ENCODE measurements around the gene MAPK14. TPM values are rescaled to one million over a fixed set of nuclear protein-coding genes. Genes with fewer than 3 reads are reported as not detected.
A peak's percentile ranks its signal among the peaks of the same experiment; 100 is the strongest.

The MAPK14 gene
- total RNA-seq, 1 experiment from 2014 or later, result 60.9 TPM

DNA sequence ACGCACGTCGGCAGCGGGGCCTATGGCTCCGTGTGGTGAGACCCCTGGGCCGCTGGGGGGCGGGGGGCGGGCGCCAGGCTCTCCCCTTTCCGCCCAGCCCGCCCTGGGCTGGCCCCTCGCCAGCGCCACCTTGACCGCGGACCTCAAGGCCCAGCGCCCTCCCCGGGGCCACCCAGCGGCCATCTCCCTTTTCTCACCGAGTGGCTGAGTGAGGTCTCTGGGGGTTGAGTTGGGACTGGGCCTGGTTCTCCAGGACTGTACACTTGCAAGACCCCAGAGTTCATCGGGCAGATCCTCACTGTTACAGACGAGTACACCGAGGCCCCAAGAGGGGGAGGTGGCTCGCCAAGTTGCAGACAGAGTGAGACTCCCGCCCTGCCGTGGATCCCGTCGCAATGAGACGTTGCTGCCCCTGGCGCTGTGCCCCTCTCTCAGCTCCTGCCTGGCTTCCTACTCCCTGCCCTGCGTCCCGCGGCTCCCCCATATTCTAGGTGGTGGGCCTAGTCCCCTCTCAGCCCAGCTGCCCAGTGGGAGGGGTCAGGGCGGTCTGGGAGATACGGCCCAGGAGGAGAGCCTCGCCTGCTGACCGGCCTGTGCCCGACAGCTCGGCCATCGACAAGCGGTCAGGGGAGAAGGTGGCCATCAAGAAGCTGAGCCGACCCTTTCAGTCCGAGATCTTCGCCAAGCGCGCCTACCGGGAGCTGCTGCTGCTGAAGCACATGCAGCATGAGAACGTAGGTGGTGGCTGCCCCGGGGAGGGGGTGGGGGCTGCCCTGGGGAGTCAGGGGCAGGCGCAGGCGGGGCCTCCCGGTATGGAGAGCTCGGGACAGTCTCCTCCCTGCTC, 103.3 kb downstream of the MAPK14 start:
- BruUV-seq (replicated peaks), result no TSS peak
- Mint-ChIP-seq H3K27ac (ENCODE audit: unreplicated experiment) (peak overlapping the region; percentile 59), H3K36me3 (ENCODE audit: insufficient read depth, unreplicated experiment) (peaks cover 29% of the 10 kb centered on the region), H3K4me3 (ENCODE audit: low read depth, unreplicated experiment) (peak overlapping the region; percentile 72), H3K9me3 (ENCODE audit: low read depth, unreplicated experiment) (no peaks in the 10 kb centered on the region), H3K27me3 (ENCODE audit: unreplicated experiment) (no peaks in the 10 kb centered on the region), H3K4me1 (ENCODE audit: low read depth, unreplicated experiment) (peaks cover 41% of the 10 kb centered on the region)
- intact Hi-C loops (cut with micrococcal nuclease; ENCODE audit: unreplicated experiment), result loop anchor here (2.0 kb wide), 1 partner anchor 66 kb away; the partner anchor contains the start of gene BRPF3
- TF ChIP-seq, protein P1, sequence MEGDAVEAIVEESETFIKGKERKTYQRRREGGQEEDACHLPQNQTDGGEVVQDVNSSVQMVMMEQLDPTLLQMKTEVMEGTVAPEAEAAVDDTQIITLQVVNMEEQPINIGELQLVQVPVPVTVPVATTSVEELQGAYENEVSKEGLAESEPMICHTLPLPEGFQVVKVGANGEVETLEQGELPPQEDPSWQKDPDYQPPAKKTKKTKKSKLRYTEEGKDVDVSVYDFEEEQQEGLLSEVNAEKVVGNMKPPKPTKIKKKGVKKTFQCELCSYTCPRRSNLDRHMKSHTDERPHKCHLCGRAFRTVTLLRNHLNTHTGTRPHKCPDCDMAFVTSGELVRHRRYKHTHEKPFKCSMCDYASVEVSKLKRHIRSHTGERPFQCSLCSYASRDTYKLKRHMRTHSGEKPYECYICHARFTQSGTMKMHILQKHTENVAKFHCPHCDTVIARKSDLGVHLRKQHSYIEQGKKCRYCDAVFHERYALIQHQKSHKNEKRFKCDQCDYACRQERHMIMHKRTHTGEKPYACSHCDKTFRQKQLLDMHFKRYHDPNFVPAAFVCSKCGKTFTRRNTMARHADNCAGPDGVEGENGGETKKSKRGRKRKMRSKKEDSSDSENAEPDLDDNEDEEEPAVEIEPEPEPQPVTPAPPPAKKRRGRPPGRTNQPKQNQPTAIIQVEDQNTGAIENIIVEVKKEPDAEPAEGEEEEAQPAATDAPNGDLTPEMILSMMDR (IDR thresholded peaks at IDR 0.05; ENCODE audit: unreplicated experiment), result peak; percentile 45
- peak; percentile 87 for DNase-seq
- CTCF ChIA-PET, result interaction anchor here (0.6 to 1.8 kb wide), 6 partner anchors 10 to 103 kb away, joined by 3 to 6 read pairs (median 4); partner anchors contain the start of gene MAPK14

DNA sequence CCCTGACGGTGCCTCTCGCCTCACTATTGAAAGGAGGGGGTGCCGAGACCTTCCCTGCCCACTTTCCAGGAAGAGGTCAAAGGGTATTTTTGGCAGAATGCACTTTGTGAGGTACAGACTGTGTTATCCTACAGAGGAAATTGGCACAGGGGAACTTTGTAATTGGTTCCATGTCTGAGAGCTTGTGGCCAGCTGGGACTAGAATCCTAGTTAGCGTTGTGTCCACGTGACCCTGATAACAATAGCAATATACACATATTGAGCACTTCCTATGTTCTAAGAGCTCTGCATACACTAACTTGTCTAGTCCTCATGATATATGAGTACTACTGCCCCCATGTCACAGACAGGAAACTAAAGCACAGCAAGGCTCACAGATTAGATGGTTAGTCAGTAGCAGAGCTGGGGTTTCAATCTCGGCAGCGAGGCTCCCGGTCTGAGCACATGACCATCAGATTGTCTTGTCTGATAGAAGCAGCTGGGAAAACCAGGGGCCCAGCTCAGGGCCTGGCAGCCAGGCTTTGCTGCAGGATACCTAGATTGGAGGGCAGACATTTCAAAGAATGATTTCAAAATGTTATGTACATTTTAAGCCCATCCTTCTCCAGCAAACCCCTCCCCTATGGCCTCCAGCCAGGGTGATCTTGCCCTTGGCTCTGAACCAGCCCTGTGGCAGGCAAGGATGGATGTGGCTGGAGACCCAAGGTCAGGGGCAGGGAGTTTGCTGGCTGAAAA, 104.1 kb downstream of the MAPK14 start:
- peak overlapping the region; percentile 59 for H3K27ac Mint-ChIP-seq (ENCODE audit: unreplicated experiment)
- peak; percentile 62 for DNase-seq
- peak overlapping the region; percentile 72 for H3K4me3 Mint-ChIP-seq (ENCODE audit: low read depth, unreplicated experiment)
- intact Hi-C loops (cut with micrococcal nuclease; ENCODE audit: unreplicated experiment), result loop anchor here (2.0 kb wide), 1 partner anchor 65 kb away; the partner anchor contains the start of gene BRPF3
- H3K36me3 Mint-ChIP-seq (ENCODE audit: insufficient read depth, unreplicated experiment), result peaks cover 36% of the 10 kb centered on the region
- no peaks in the 10 kb centered on the region for H3K9me3 Mint-ChIP-seq (ENCODE audit: low read depth, unreplicated experiment)
- TF ChIP-seq, protein P1 (IDR thresholded peaks at IDR 0.05; ENCODE audit: unreplicated experiment), result no peak
- H3K4me1 Mint-ChIP-seq (ENCODE audit: low read depth, unreplicated experiment), result peaks cover 39% of the 10 kb centered on the region
- BruUV-seq (replicated peaks), result no TSS peak
- CTCF ChIA-PET, result interaction anchor here (0.7 to 1.8 kb wide), 4 partner anchors 11 to 104 kb away, joined by 3 to 6 read pairs (median 4); partner anchors contain the start of gene MAPK14
- H3K27me3 Mint-ChIP-seq (ENCODE audit: unreplicated experiment), result no peaks in the 10 kb centered on the region

DNA sequence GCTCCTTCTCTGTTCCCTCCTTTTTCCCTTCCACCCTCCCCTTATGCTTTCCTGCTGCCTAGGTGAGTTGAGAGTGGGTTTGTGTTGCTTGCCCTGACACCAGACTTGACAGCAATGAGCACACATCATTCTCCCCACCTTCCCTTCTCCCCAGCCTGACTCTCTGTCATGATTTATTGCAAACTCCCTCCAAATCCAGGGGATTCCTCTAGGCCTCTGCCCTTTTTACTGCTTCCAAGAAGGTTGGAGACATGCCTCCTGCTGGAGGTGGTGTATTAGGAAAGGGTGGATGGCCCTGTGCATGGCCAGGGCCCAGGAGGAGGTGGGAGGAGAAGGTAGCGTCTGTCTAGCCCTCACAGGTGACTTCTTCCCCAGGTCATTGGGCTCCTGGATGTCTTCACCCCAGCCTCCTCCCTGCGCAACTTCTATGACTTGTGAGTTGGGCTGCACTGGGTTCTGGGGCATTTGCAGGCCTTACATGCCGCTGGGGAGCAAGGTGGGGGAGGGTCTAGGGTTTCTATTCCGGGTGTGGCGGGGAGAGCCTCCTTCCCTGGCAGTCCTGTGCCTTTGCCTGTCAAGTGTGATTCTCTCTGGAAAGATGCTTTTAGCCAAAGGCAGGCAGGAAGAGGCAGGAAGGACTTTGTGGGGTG, 104.8 kb downstream of the MAPK14 start:
- H3K4me3 Mint-ChIP-seq (ENCODE audit: low read depth, unreplicated experiment), result peak overlapping the region; percentile 72
- no peaks in the 10 kb centered on the region for H3K27me3 Mint-ChIP-seq (ENCODE audit: unreplicated experiment)
- peaks cover 32% of the 10 kb centered on the region for H3K4me1 Mint-ChIP-seq (ENCODE audit: low read depth, unreplicated experiment)
- TF ChIP-seq, protein P1 (IDR thresholded peaks at IDR 0.05; ENCODE audit: unreplicated experiment), result no peak
- no TSS peak for BruUV-seq (replicated peaks)
- peaks cover 43% of the 10 kb centered on the region for H3K36me3 Mint-ChIP-seq (ENCODE audit: insufficient read depth, unreplicated experiment)
- no peaks in the 10 kb centered on the region for H3K9me3 Mint-ChIP-seq (ENCODE audit: low read depth, unreplicated experiment)
- no peak for DNase-seq
- intact Hi-C loops (cut with micrococcal nuclease; ENCODE audit: unreplicated experiment), result no loop called here
- H3K27ac Mint-ChIP-seq (ENCODE audit: unreplicated experiment), result no peak overlapping the region
- CTCF ChIA-PET, result interaction anchor here (1.0 to 1.8 kb wide), 2 partner anchors 38 to 104 kb away, joined by 3 to 6 read pairs; partner anchors contain the start of gene MAPK14

DNA sequence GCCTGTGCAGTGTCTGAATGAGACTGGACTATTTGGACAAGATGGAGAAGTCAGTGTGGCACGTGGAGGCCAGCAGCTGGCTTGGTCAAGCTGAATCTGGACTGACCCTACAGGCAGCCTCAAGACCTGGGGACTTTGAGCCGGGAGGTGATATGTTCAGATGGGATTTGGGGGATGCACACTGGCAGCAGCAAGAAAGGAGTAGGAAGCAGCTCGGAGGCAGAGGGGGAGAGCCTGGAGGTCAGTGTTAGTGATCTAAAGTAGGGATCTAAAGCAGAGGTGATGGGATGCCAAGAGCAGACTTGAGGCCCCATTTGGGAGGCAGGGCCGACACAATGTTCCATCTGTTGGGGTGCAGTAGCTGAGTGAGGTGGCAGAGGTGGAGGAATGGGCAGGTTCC, 105.5 kb downstream of the MAPK14 start:
- H3K9me3 Mint-ChIP-seq (ENCODE audit: low read depth, unreplicated experiment), result no peaks in the 10 kb centered on the region
- intact Hi-C loops (cut with micrococcal nuclease; ENCODE audit: unreplicated experiment), result no loop called here
- BruUV-seq (replicated peaks), result no TSS peak
- no peaks in the 10 kb centered on the region for H3K27me3 Mint-ChIP-seq (ENCODE audit: unreplicated experiment)
- no peak for DNase-seq
- H3K4me1 Mint-ChIP-seq (ENCODE audit: low read depth, unreplicated experiment), result peaks cover 27% of the 10 kb centered on the region
- H3K27ac Mint-ChIP-seq (ENCODE audit: unreplicated experiment), result no peak overlapping the region
- TF ChIP-seq, protein P1 (IDR thresholded peaks at IDR 0.05; ENCODE audit: unreplicated experiment), result no peak
- CTCF ChIA-PET, result interaction anchor here (0.5 kb wide), 1 partner anchor 103 kb away, joined by 5 read pairs; no protein-coding TSS in a partner anchor
- peaks cover 51% of the 10 kb centered on the region for H3K36me3 Mint-ChIP-seq (ENCODE audit: insufficient read depth, unreplicated experiment)
- no peak overlapping the region for H3K4me3 Mint-ChIP-seq (ENCODE audit: low read depth, unreplicated experiment)
